HG03196 (cell line): ENCODE results near the gene PCBD1.
"Not testable (repeated sequence)": the region's sequence is repeated elsewhere in the genome, so short reads cannot be mapped to it uniquely, and the experiment has no call there.

ENCODE experiments used
- ATAC-seq: cut with Tn5 transposase; IDR thresholded peaks from one replicate; pipeline ENCODE4 v1.9.1; 2021; ENCODE audit not compliant: unreplicated experiment

PCBD1 gene

GRCh38 chr10:70887804-70888800 is at the start of gene PCBD1:
TSS of gene PCBD1 (minus strand) at chr10:70888565. CDS start at chr10:70888533, 32 bp downstream.
- peak; percentile 73 for ATAC-seq

- ATAC-seq: no peak
Measured at GRCh38 chr10:70937661-70938060, 49.3 kb upstream of the PCBD1 start.

- no peak for ATAC-seq
Measured at GRCh38 chr10:70936111-70936510, 47.7 kb upstream of the PCBD1 start.

DNA sequence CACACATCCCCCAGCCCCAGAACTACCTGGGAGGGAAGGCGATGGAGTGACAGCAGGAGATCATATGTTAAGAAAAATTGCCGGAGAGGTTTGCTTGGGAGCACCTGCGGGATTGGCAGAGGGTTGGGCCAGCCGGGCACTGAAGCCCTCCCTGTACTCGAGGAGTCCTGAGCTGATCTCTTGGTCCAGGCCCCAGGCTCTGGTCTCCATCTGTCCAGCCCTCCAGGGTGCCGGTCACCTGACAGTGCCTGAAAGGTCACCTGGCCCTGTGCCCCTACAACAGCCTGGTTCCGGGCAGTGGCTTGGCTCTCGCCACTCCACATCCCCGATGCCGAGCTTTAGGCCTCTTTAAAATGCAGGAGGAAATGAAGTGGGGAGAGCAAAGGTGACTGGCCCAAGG is 47.3 kb upstream of the PCBD1 start:
- ATAC-seq: no peak

- ATAC-seq: no peak
Measured at GRCh38 chr10:70935125-70935625, 46.8 kb upstream of the PCBD1 start.

DNA sequence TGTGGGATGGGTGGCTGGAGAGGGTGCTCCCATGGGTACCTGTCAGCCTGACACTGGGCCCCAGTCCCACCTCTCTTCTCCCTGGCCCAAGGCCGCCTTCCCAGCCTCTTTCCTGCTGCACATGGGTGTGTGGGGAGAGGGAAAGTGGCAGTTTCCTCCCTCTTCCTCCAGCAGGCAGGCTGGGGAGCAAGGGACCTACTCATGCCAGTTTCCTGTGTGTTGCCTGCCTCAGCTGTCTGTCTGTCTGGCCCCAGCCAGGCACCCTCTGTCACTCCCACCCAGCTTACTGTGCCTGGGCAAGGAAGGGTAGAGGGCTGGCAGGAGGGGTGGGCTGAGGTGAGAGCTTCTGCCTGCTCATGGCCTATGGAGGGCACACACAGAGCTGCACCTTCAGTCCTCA is 46.3 kb upstream of the PCBD1 start:
- no peak for ATAC-seq

DNA sequence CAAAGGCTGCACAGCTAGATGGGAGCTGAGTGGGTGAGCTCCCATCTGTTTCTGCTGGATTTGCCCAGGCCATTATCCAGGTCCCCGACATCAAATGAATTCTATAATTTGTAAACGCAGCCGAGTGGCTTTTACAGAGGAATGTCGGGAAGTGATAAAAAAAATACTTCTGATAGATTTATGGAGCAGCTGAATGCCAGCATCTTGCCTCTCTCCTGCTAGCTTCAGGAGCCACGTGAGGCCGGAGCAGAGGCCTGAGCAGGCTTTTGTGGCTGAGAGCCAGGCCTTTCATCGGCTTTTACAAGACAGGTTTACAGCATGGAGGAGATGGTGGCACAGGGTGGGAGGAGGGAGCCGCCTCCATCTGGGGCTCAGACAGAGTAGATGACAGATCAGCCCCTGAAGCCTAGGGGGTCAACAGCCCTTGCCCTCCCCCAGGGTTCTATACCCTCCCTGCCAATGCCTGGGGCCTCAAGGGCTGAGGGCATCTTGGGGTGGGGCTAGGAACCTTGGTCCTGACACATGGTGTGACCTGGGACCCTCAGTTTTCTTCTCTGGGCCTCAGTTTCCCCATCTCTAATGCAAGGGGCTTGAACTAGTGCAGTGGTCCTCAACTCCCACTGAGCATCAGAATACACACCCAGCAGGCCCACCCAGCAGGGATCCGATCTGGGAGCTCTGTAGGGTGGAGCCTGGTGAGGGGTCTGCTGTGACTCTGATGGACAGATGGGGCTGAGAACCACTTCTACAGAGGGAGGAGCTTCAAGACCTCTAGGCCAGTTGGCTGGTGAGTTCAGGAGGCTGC is 44.2 kb upstream of the PCBD1 start:
- no peak for ATAC-seq

GRCh38 chr10:70931168-70931815 is 42.9 kb upstream of the PCBD1 start:
- ATAC-seq: no peak

DNA sequence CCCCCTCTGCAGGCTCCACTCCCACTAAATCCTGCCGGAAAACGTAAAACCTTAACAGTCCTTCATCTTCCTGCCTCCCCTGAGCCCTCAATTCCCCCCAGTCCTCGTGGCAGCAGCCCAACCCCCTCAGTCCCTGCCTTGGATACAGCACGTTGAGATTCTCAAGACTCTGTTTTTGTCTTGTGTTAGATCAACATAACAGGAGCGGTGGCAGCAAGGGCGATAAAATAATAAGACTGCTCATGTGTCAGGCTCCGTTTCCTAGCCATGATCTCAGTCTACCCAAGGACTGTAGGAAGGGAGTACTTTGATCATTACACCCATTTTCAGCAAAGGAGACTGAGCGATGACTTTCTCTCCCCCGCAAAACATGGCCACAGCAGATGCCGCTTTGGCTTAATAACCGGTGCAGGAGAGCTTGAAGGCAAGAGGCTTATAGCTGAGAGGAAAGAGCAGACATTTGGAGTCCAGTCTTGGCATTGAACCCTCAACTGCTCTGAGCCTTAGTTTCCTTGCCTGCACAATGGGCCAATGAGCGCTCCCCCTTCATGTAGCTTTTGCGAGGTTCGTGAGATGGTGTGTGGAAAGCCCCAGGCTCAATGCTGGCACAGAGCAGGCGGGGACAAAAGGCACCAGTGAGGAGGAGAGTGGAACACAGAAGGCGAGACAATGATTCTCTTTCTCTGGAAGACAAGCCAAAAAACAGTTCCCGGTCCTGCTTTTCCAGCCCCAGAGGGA is 42.1 kb upstream of the PCBD1 start:
- no peak for ATAC-seq

GRCh38 chr10:70928140-70928539 is 39.8 kb upstream of the PCBD1 start:
- no peak for ATAC-seq

GRCh38 chr10:70927189-70927943 is 39.0 kb upstream of the PCBD1 start:
- ATAC-seq: no peak

- ATAC-seq: no peak
Measured at GRCh38 chr10:70926226-70927000, 38.0 kb upstream of the PCBD1 start.

DNA sequence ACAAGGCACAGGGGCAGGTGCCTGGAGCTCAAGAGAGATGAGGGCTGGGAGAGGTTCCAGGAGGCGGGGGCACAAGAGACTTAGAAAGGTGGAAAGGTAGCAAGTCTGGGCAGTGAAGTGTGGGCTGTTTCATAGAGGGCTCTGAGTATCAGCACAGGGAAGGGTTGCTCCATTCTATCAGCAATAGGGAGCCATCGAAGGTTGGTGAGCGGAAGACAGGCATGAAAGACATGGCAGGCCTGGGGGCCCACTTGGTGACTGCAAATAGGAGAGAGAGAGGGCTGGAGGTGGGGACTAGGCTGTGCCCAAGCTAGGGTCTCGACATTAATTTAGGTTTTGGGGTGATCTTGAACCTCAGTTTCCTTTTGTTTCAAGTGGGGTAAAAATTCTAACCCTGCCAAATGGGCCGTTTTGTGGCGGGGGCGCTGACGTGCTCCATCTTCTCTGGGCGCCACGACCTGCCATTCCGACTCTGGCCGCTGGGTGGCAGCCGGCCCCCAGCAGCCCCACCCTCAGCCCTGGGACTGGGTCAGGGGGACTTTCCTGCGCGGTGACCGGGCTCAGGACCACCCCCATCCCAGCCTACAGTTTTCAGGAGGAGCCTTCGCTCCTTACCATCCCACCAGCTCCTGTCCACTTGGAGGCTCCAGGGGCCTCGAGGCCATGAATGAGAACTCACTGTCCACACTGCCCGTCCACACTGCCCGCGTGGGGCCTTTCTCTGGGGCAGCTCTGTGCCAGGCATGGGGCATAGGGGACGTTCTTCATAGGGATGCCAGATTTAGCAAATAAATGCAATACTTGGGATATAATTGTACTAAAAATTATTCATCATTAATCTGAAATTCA is 37.2 kb upstream of the PCBD1 start:
- no peak for ATAC-seq

GRCh38 chr10:70923696-70924095 is 35.3 kb upstream of the PCBD1 start:
- ATAC-seq: no peak

- no peak for ATAC-seq
Measured at GRCh38 chr10:70921285-70921684, 32.9 kb upstream of the PCBD1 start.

- ATAC-seq: no peak
Measured at GRCh38 chr10:70920519-70920918, 32.2 kb upstream of the PCBD1 start.

GRCh38 chr10:70919906-70920305 is 31.5 kb upstream of the PCBD1 start:
- not testable (repeated sequence) for ATAC-seq
